Keratinocyte (primary cell): Measurements from ENCODE around the gene HMSD. TPM values are rescaled to one million over a fixed set of nuclear protein-coding genes. Genes with fewer than 3 reads are reported as not detected.

ENCODE experiments used
- DNase-seq: peaks from one replicate; pipeline ENCODE4 v3.0.0-alpha.2; 2011; ENCODE audit warnings: low read depth, missing footprints, low spot score
- FAIRE-seq: peaks from 2 replicates; lab custom pipeline; 2011; peaks lifted over from hg19 to GRCh38; lab: Jason Lieb, UNC
- H2AFZ ChIP-seq: 2 replicates; pipeline ENCODE4 v1.6.0; 2012; ENCODE audit warnings: low read length, control low read depth, inconsistent platforms; ENCODE audit not compliant: control insufficient read depth
- H3K27ac ChIP-seq: 2 replicates; pipeline ENCODE4 v1.5.1; 2011; ENCODE audit warnings: low read length; ENCODE audit not compliant: control insufficient read depth, insufficient read depth
- H3K27me3 ChIP-seq: 3 replicates; pipeline ENCODE4 v1.6.0; 2011; ENCODE audit warnings: low read length; ENCODE audit not compliant: control insufficient read depth, insufficient read depth; ENCODE audit errors: extremely low read depth
- H3K36me3 ChIP-seq, 2 experiments: 2 replicates in 1 of 2; 3 replicates in 1 of 2; pipeline ENCODE4 v1.5.1; 2011; ENCODE audit warnings: low read length in 2 of 2, mild to moderate bottlenecking in 1 of 2; ENCODE audit not compliant: control insufficient read depth in 2 of 2, insufficient read depth in 2 of 2; ENCODE audit errors: extremely low read depth in 1 of 2
- H3K4me1 ChIP-seq: 3 replicates; pipeline ENCODE4 v1.5.1; 2011; ENCODE audit warnings: low read length; ENCODE audit not compliant: control insufficient read depth, insufficient read depth; ENCODE audit errors: extremely low read depth
- H3K4me2 ChIP-seq: 3 replicates; pipeline ENCODE4 v1.6.0; 2011; ENCODE audit warnings: low read depth, low read length; ENCODE audit not compliant: control insufficient read depth, insufficient read depth; ENCODE audit errors: extremely low read depth
- H3K4me3 ChIP-seq, 3 experiments: fragments of 200-600 bp in 1 of 3; sonication (generic) in 1 of 3; 2 replicates in 2 of 3; 3 replicates in 1 of 3; pipeline ENCODE4 v1.5.1; 2011 to 2016; ENCODE audit warnings: low read length in 3 of 3, mild to moderate bottlenecking in 3 of 3, control low read depth in 2 of 3, inconsistent platforms in 1 of 3, low read depth in 1 of 3, mixed read lengths in 1 of 3, mixed run types in 1 of 3, moderate library complexity in 1 of 3; ENCODE audit not compliant: control insufficient read depth in 2 of 3, insufficient read depth in 2 of 3; ENCODE audit errors: extremely low read depth in 1 of 3
- H3K79me2 ChIP-seq: 2 replicates; pipeline ENCODE4 v1.6.0; 2012; ENCODE audit warnings: low read length; ENCODE audit not compliant: control insufficient read depth, insufficient read depth
- H3K9ac ChIP-seq: 3 replicates; pipeline ENCODE4 v1.6.0; 2011; ENCODE audit warnings: low read length; ENCODE audit not compliant: control insufficient read depth, insufficient read depth; ENCODE audit errors: extremely low read depth
- H3K9me1 ChIP-seq: 3 replicates; pipeline ENCODE4 v1.6.0; 2011; ENCODE audit warnings: low read length; ENCODE audit not compliant: control insufficient read depth, insufficient read depth; ENCODE audit errors: extremely low read depth
- H3K9me3 ChIP-seq: 2 replicates; pipeline ENCODE4 v1.5.1; 2012; ENCODE audit warnings: low read depth, low read length; ENCODE audit not compliant: control insufficient read depth
- H4K20me1 ChIP-seq: 3 replicates; pipeline ENCODE4 v1.6.0; 2011; ENCODE audit warnings: low read length; ENCODE audit not compliant: control insufficient read depth, insufficient read depth; ENCODE audit errors: extremely low read depth
- CTCF ChIP-seq, 3 experiments: IDR thresholded peaks in 1 of 3; conservative IDR thresholded peaks in 1 of 3; optimal IDR thresholded peaks in 1 of 3; 2 replicates in 2 of 3; 3 replicates in 1 of 3; pipeline versions ENCODE3 to v1.5.1; 2011; ENCODE audit warnings: low read length in 3 of 3, mild to moderate bottlenecking in 3 of 3, moderate library complexity in 2 of 3, control low read depth in 1 of 3, inconsistent platforms in 1 of 3; ENCODE audit not compliant: insufficient read depth in 2 of 3; ENCODE audit errors: extremely low read depth in 1 of 3
- EZH2 ChIP-seq: IDR thresholded peaks from one replicate; pipeline ENCODE4 v1.6.1; 2012; ENCODE audit warnings: inconsistent platforms, mild to moderate bottlenecking, low read length, moderate library complexity
- dilution Hi-C: fragments of 300-500 bp; cut with MboI; formaldehyde crosslinking; loops from one replicate; pipeline ENCODE4 v1.7.0; 2020; ENCODE audit warnings: low sequenced_read_pairs; ENCODE audit not compliant: extremely low pct_ligation_motif_present
- polyA minus RNA-seq, 3 experiments: library from RNA; depleted of rRNA, polyadenylated mRNA; stranded (reverse); fragments of >200 nt; gene quantifications; 1 replicate in 1 of 3; 2 replicates in 1 of 3; 3 replicates in 1 of 3; pipeline ENCODE4 v1.2.3, GENCODE V29; 2011
- polyA plus RNA-seq, 5 experiments: library from polyadenylated mRNA; depleted of rRNA in 3 of 5; stranded (reverse) in 3 of 5; stranded (forward) in 1 of 5; unstranded in 1 of 5; fragments of >200 nt; gene quantifications; 1 replicate in 1 of 5; 2 replicates in 3 of 5; 3 replicates in 1 of 5; pipeline versions ENCODE4 v1.2.1 to v1.2.3, GENCODE V29; 2011 to 2012; ENCODE audit warnings: missing spikeins in 2 of 5, low read depth in 1 of 5, low replicate concordance in 1 of 5

Gene HMSD
- polyA plus RNA-seq (0.64 to 1.2 TPM (median 0.94 TPM) in 3 replicates), polyA minus RNA-seq (0.07 to 3.5 TPM (median 0.66 TPM) in 3 replicates)
- polyA plus RNA-seq (2011; ENCODE audit: low read depth): not detected
- polyA plus RNA-seq (2011; cell fraction: cytosol; rRNA removed): 0.19 and 0.36 TPM in 2 replicates
- 0.28 and 0.39 TPM in 2 replicates for polyA plus RNA-seq (2011; cell fraction: nucleus; rRNA removed)
- 0.89 TPM in 1 of 2 replicates, not detected in the other for polyA plus RNA-seq (2012; ENCODE audit: low replicate concordance)
- not detected for polyA minus RNA-seq (2011; cell fraction: cytosol; rRNA and poly(A)+ RNA removed)
- 1.9 TPM in 1 of 2 replicates, not detected in the other for polyA minus RNA-seq (2011; cell fraction: nucleus; rRNA and poly(A)+ RNA removed)

- Histone ChIP-seq H3K4me1 (peaks cover 11% of the 10 kb centered on the region), H3K27ac (peak within 1 kb of the TSS; percentile 8), H3K4me2 (peak within 1 kb of the TSS; percentile 86), H3K79me2 (no peaks in the 10 kb centered on the region), H3K4me3 (peak within 1 kb of the TSS; percentile 15 to 60 (median 37)), H3K36me3 (no peaks in the 10 kb centered on the region), H3K9ac (peak within 1 kb of the TSS; percentile 58), H3K9me1 (no peaks in the 10 kb centered on the region), H3K27me3 (no peaks in the 10 kb centered on the region), H3K9me3 (no peaks in the 10 kb centered on the region), H4K20me1 (no peaks in the 10 kb centered on the region), H2AFZ (peak within 1 kb of the TSS; percentile 93)
- TF ChIP-seq CTCF (optimal IDR thresholded peaks at IDR 0.05 in 1 of 3, IDR thresholded peaks at IDR 0.05 in 1 of 3, conservative IDR thresholded peaks at IDR 0.05 in 1 of 3; ENCODE audit: extremely low read depth in 1 of 3, insufficient read depth in 2 of 3, low read length in 3 of 3) (peak; percentile 43 to 74 (median 54)), EZH2 (no peak)
- dilution Hi-C loops: no loop called here
- FAIRE-seq: no peak
- no peak for DNase-seq
These were observed at the start of gene HMSD for GRCh38 chr18:63949068-63949737. HMSD (plus strand) TSS chr18:63949301; CDS start chr18:63953456, 4,155 bp downstream.

- Histone ChIP-seq H3K9me1 (no peaks in the 10 kb centered on the region), H3K36me3 (peaks cover 12% of the 10 kb centered on the region in 2 experiments), H2AFZ (no peak overlapping the region), H3K4me1 (no peaks in the 10 kb centered on the region), H3K9me3 (no peaks in the 10 kb centered on the region), H3K27me3 (no peaks in the 10 kb centered on the region), H3K9ac (no peak overlapping the region), H3K4me2 (no peak overlapping the region), H3K4me3 (no peak overlapping the region), H3K27ac (no peak overlapping the region), H4K20me1 (no peaks in the 10 kb centered on the region), H3K79me2 (no peaks in the 10 kb centered on the region)
- TF ChIP-seq CTCF (optimal IDR thresholded peaks at IDR 0.05 in 1 of 3, IDR thresholded peaks at IDR 0.05 in 1 of 3, conservative IDR thresholded peaks at IDR 0.05 in 1 of 3; ENCODE audit: extremely low read depth in 1 of 3, insufficient read depth in 2 of 3, low read length in 3 of 3): no peak
- TF ChIP-seq EZH2: no peak
- FAIRE-seq: no peak
- DNase-seq: peak; percentile 13
- dilution Hi-C loops: no loop called here
These were observed 45.1 kb upstream of the HMSD start for GRCh38 chr18:63903851-63904570.
